NCI-H146 treated with DMSO at 0.1 percent for 48 hours (cell line): ENCODE measurements around the gene DOLPP1.
A peak's percentile ranks its signal among the peaks of the same experiment; 100 is the strongest.
"Not testable (repeated sequence)": the region's sequence is repeated elsewhere in the genome, so short reads cannot be mapped to it uniquely, and the experiment has no call there.

Experiments
- DNase-seq: peaks from one replicate; lab custom pipeline; 2025; ENCODE audit not compliant: unreplicated experiment; lab: John Stamatoyannopoulos, UW

DOLPP1 gene

GRCh38 chr9:129109952-129110739 is 29.2 kb downstream of the DOLPP1 start:
- DNase-seq, result no peak

GRCh38 chr9:129110740-129111527 is 30.0 kb downstream of the DOLPP1 start, which contains the start of the genes CRAT and PTPA:
Gene CRAT, minus strand, starts transcription at chr9:129110793. Its CDS starts 284 bp downstream, at chr9:129110509.
Gene PTPA, plus strand, starts transcription at chr9:129111415. Its CDS starts 186 bp downstream, at chr9:129111601.
- DNase-seq, result peak; percentile 58

- peak; percentile 15 for DNase-seq
These were observed 30.7 kb downstream of the DOLPP1 start for GRCh38 chr9:129111528-129112151.

- DNase-seq, result not testable (repeated sequence)
These were observed 31.6 kb downstream of the DOLPP1 start for GRCh38 chr9:129112526-129112925.

- DNase-seq, result no peak
These were observed 32.9 kb downstream of the DOLPP1 start for GRCh38 chr9:129113645-129114304.

- DNase-seq, result no peak
These were observed 37.9 kb downstream of the DOLPP1 start for GRCh38 chr9:129118799-129119198.

GRCh38 chr9:129121483-129121882 is 40.6 kb downstream of the DOLPP1 start:
- no peak for DNase-seq

GRCh38 chr9:129122133-129122532 is 41.2 kb downstream of the DOLPP1 start:
- DNase-seq, result no peak

GRCh38 chr9:129122976-129123375 is 42.1 kb downstream of the DOLPP1 start:
- DNase-seq, result not testable (repeated sequence)

- DNase-seq, result no peak
These were observed 43.7 kb downstream of the DOLPP1 start for GRCh38 chr9:129124506-129125069.

- DNase-seq, result no peak
These were observed 44.6 kb downstream of the DOLPP1 start for GRCh38 chr9:129125478-129125877.

GRCh38 chr9:129126749-129127618 is 46.1 kb downstream of the DOLPP1 start:
- DNase-seq, result no peak

GRCh38 chr9:129128689-129129088 is 47.8 kb downstream of the DOLPP1 start:
- DNase-seq, result no peak

- not testable (repeated sequence) for DNase-seq
These were observed 49.4 kb downstream of the DOLPP1 start for GRCh38 chr9:129130271-129130670.

GRCh38 chr9:129130791-129131190 is 49.9 kb downstream of the DOLPP1 start:
- DNase-seq, result no peak

GRCh38 chr9:129131300-129132145 is 50.6 kb downstream of the DOLPP1 start:
- no peak for DNase-seq

GRCh38 chr9:129133082-129133481 is 52.2 kb downstream of the DOLPP1 start:
- no peak for DNase-seq

GRCh38 chr9:129135476-129135875 is 54.6 kb downstream of the DOLPP1 start:
- DNase-seq, result no peak
